ENCODE results near the gene PDE6G.

DNA sequence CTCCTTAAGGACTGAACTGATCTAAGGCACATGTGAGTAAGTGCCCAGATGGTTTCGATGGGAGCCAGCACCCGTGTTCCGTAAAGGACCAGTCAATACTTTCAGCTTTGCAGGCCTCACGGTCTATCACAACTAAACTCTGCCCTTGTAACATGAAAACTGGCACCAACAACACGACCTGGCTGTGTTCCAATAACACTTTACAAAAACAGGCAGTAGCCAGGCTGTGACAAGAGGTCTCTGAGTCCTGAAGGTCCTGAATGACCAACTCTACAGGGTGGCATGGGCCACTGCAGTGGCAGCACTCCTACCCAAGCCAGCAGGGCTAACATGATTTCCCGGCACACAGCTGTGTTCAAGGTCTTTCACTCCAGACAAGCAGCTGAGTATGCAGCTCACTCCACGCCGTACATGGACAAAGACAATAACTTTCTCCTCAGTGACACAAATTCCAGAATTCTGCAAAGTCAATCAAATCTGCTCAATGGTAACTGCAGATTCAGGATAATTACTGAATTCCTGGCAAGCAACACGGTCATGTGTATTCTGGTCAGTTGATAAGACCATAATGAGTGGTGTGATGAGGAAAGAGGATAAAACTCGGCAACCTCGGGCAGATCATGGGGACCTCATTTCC, 34.7 kb downstream of the PDE6G start:
- TF ChIP-seq POLR2A (IDR thresholded peaks at IDR 0.05) (no peak), POLR2AphosphoS5 (IDR thresholded peaks at IDR 0.05; ENCODE audit: insufficient read depth in 1 of 2, low read depth in 1 of 2) (no peak)
- TF ChIP-seq, protein P1, sequence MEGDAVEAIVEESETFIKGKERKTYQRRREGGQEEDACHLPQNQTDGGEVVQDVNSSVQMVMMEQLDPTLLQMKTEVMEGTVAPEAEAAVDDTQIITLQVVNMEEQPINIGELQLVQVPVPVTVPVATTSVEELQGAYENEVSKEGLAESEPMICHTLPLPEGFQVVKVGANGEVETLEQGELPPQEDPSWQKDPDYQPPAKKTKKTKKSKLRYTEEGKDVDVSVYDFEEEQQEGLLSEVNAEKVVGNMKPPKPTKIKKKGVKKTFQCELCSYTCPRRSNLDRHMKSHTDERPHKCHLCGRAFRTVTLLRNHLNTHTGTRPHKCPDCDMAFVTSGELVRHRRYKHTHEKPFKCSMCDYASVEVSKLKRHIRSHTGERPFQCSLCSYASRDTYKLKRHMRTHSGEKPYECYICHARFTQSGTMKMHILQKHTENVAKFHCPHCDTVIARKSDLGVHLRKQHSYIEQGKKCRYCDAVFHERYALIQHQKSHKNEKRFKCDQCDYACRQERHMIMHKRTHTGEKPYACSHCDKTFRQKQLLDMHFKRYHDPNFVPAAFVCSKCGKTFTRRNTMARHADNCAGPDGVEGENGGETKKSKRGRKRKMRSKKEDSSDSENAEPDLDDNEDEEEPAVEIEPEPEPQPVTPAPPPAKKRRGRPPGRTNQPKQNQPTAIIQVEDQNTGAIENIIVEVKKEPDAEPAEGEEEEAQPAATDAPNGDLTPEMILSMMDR (IDR thresholded peaks at IDR 0.05), result no peak
